GM10266 (cell line): ENCODE results near the gene METRNL.
"Not testable (repeated sequence)": the region's sequence is repeated elsewhere in the genome, so short reads cannot be mapped to it uniquely, and the experiment has no call there.

Experiments
- DNase-seq: peaks from one replicate; pipeline ENCODE4 v3.0.0; 2012; ENCODE audit errors: extremely low spot score
- TF ChIP-seq, protein P1 (sequence below): IDR thresholded peaks from 2 replicates; pipeline ENCODE4 v1.5.1; 2012; ENCODE audit warnings: mild to moderate bottlenecking, low read depth; ENCODE audit not compliant: control insufficient read depth, insufficient read depth; ENCODE audit errors: missing control alignments

METRNL gene

DNA sequence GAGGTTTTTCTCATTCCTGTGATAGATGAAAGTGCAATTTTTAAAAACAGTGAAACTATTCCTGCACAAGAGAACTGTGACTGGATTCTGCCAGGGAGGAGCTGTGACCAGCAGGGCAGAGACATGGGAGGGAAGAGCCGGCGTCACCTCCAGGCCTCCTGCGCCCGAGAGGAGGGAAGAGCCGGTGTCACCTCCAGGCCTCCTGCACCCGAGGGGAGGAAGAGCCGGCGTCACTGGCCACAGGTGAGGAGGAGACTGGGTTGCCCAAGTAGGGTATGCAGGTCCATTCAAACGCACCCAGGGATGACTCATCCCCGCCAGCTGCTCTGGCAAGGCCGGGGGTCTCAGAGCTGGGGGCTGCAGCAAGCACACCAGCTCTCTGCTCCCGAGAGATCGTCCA lies 56.7 kb downstream of the METRNL start:
- TF ChIP-seq, protein P1, sequence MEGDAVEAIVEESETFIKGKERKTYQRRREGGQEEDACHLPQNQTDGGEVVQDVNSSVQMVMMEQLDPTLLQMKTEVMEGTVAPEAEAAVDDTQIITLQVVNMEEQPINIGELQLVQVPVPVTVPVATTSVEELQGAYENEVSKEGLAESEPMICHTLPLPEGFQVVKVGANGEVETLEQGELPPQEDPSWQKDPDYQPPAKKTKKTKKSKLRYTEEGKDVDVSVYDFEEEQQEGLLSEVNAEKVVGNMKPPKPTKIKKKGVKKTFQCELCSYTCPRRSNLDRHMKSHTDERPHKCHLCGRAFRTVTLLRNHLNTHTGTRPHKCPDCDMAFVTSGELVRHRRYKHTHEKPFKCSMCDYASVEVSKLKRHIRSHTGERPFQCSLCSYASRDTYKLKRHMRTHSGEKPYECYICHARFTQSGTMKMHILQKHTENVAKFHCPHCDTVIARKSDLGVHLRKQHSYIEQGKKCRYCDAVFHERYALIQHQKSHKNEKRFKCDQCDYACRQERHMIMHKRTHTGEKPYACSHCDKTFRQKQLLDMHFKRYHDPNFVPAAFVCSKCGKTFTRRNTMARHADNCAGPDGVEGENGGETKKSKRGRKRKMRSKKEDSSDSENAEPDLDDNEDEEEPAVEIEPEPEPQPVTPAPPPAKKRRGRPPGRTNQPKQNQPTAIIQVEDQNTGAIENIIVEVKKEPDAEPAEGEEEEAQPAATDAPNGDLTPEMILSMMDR, result no peak

DNA sequence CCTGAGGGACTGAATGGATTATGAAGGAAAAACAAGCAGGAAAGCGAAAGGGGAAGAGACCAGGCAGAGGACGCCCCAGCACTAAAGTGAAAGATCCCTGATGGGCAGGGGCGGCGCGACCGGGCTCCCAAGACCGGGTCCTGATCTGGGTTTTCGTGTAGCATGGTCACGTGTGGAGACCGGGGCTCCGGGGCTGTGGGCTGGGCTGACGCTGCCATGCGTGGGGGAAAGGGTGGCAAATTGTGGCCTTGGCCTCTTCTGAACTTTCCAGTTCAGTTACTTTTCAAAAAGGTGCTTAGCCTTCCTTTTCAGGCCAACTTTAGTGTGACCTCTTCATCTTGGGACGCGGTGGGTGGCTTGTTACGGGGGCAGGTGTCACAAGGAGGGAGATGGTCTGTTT lies 57.5 kb downstream of the METRNL start:
- TF ChIP-seq, protein P1, result no peak

More for the DNA sequence above, 56.7 kb downstream of the METRNL start:
- DNase-seq, result no peak

DNA sequence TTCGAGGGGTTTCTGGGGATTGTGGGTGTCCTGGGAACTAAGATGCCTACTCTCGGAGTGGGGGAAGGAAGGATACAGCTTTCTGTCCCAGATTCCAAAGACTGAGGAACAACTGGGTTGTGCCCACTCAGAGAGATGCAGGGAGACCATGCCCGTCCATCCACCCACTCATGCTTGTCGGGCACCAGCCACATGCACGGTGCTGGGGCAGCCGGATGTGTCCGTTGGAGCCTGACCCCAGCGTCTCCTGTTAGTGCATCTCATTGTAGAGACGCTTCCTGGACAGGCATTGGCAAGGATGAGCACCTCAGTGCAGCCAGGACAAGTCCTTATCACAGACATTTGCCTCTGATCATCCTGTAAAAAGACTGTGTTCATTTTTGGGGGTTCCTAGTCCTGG lies 58.1 kb downstream of the METRNL start:
- DNase-seq, result no peak

More for the DNA sequence above, 57.5 kb downstream of the METRNL start:
- no peak for DNase-seq

DNA sequence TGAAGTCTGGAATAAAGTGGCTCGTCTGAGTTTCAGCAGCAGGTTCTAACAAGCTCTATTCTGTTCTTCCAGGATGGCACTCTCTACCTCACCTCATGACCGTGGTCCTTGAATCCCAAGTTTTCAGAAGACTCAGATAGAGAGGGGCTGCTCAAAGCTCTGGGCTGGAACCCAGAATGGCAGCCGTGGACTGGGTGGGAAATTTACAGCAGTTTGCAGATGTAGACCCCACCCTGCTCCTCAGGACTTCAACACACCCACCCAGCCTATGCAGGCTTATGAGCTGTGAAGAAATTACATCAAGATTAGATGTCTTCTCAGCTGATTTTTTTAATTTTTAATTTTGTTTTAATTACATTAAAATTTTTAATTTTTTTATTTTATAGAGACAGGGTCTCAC lies 59.4 kb downstream of the METRNL start:
- DNase-seq, result no peak
- TF ChIP-seq, protein P1, result no peak

More for the DNA sequence above, 58.1 kb downstream of the METRNL start:
- TF ChIP-seq, protein P1, result no peak

DNA sequence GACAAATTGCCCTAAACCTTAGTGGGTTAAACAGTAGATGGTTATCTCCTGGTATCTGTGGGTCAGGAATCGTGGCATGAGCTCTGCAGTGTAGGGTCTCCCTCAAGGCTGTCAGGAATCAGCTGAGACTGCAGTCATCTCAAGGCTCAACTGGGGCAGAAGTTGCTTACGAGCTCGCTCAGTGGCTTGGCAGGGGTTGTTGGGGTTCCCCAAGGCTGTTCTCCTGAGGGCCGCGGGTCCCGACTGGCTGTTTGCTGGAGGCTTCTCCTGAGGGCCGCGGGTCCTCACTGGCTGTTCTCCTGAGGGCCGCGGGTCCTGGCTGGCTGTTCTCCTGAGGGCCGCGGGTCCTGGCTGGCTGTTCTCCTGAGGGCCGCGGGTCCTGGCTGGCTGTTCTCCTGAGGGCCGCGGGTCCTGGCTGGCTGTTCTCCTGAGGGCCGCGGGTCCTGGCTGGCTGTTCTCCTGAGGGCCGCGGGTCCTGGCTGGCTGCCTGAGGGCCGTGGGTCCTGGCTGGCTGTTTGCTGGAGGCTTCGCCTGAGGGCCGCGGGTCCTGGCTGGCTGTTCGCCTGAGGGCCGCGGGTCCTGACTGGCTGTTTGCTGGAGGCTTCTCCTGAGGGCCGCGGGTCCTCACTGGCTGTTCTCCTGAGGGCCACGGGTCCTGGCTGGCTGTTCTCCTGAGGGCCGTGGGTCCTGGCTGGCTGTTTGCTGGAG lies 60.3 kb downstream of the METRNL start:
- not testable (repeated sequence) for DNase-seq

DNA sequence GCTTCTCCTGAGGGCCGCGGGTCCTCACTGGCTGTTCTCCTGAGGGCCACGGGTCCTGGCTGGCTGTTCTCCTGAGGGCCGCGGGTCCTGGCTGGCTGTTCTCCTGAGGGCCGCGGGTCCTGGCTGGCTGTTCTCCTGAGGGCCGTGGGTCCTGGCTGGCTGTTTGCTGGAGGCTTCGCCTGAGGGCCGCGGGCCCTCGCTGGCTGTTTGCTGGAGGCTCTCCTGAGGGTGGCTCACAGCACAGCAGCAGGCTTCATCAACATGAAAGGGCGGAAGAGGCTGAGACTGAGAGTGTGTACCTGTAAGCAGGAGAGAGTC lies 60.8 kb downstream of the METRNL start:
- not testable (repeated sequence) for DNase-seq

DNA sequence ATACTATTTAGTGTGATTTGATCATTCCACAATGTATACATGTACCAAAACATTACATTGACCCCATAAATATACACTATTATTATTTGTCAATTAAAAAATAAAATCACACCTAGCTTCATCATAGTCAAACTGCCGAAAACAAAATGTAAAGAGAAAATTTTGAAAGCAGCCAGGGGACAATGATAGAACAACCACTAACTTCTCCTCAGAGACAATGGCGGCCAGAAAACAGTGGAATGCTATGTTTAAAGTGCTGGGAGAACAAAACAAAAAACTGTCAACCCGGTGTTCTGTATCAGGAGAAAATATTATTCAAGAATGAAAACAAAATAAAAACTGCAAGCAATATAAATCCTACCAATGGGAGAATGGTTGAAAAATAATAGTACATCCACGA lies 63.2 kb downstream of the METRNL start:
- no peak for DNase-seq
- TF ChIP-seq, protein P1, result no peak

DNA sequence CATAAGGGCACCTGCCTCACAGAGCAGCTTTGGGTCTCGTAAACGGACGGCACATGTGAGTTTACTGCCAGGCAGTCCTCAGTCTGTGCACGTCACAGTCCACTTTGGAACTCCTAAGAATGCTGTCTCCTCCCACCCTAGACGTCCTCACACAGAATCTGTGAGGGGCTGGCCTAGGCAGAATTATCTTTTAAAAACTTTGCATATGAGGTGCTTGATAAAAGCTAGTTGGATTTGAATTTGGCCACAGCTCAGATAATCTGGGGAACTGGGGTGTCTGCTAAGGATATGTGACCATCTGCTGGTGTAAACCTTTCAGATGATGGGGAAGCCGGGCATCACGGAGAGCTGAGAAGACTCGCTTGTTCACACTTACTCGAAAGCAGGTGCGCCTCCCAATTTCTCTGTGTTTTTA lies 64.4 kb downstream of the METRNL start:
- TF ChIP-seq, protein P1, result no peak
- DNase-seq, result no peak
